LNCAP (cell line): ENCODE data around the gene IFNAR1.

Source experiments
- TF ChIP-seq, protein P1 (sequence below): fragments of 450-650 bp; IDR thresholded peaks from 2 replicates; pipeline ENCODE4 v1.5.1; 2017; ENCODE audit warnings: mild to moderate bottlenecking

IFNAR1 gene

GRCh38 chr21:33374450-33375096 is 49.8 kb downstream of the IFNAR1 start:
- TF ChIP-seq, protein P1, sequence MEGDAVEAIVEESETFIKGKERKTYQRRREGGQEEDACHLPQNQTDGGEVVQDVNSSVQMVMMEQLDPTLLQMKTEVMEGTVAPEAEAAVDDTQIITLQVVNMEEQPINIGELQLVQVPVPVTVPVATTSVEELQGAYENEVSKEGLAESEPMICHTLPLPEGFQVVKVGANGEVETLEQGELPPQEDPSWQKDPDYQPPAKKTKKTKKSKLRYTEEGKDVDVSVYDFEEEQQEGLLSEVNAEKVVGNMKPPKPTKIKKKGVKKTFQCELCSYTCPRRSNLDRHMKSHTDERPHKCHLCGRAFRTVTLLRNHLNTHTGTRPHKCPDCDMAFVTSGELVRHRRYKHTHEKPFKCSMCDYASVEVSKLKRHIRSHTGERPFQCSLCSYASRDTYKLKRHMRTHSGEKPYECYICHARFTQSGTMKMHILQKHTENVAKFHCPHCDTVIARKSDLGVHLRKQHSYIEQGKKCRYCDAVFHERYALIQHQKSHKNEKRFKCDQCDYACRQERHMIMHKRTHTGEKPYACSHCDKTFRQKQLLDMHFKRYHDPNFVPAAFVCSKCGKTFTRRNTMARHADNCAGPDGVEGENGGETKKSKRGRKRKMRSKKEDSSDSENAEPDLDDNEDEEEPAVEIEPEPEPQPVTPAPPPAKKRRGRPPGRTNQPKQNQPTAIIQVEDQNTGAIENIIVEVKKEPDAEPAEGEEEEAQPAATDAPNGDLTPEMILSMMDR = peak; percentile 67

DNA sequence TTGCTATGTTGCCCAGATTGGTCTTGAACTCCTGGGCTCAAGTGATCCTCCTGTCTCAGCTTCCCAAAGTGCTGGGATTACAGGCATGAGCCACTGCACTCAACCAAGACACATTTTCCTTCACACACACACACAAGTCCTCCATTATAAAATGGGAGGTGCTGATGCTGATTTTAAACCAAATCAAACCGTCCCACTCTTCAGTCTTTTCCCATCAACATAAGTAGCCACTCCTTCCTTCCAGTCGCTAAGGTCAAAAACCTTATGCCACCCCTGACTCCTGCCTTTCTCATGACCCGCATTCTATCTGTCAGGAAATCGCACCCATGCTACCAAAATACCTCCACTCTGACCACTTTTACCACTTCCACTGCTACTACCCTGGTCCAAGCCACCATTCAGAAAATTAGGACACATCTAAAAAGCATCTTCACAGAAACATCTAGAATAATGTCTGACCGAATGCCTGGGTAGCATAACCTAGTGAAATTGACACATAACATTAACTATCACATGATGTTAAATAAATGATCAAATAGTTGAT is 50.4 kb downstream of the IFNAR1 start:
- TF ChIP-seq, protein P1 = no peak

GRCh38 chr21:33377221-33377920 is 52.6 kb downstream of the IFNAR1 start:
- TF ChIP-seq, protein P1 = no peak

DNA sequence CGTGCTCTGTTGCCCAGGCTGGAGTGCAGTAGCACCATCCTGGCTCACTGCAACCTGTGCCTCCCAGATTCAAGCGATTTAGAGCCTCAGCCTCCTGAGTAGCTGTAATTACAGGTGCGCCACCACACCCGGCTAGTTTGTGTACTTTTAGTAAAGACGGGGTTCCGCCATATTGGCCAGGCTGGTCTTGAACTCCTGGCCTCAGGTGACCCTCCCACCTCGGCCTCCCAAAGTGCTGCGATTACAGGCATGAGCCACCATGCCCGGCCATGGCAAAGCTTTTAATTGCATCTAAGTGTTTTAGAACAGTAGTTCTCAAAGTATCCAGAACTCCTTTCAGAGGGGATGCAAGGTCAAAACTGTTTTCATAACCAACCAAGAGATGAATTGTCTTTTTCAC is 53.3 kb downstream of the IFNAR1 start:
- TF ChIP-seq, protein P1 = no peak

GRCh38 chr21:33380483-33380998 is 55.8 kb downstream of the IFNAR1 start:
- TF ChIP-seq, protein P1 = no peak

DNA sequence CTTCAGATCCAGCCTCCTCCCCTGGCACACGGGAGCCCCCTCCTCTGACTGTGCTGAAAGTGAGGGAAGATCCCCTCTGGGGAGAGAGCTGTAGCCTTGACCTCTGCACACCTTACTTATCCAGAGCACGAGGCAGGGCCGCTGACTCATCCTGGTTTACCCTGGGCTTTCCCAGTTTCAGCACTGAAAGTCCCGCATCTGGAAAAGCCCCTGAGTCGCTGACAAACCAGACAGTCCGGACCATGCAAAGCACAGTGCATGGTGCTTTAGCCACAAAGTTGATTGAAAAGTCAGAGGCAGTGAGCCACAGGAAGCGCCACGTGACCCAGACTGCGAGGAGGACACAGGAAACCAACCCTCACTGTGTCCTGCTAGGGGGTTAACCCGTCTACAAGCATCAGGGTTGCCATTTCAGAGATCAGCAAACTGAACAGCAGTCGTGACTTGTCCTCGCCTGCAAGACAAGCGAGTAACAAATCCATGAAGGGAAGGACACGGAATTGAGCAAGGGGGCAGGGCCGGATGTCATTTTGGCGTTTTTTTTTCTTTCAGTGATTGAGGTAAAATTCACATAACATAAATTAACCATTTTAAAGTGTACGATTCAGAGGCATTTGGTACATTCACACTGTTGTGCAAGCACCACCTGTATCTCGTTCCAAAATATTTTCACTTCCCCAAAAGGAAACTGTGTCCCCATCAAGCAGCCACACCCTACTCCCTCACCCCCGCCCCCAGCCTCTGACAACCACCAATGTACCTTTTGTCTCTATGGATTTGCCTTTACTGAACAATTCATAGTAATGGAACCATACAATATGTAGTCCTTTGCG is 58.5 kb downstream of the IFNAR1 start:
- TF ChIP-seq, protein P1 = no peak

GRCh38 chr21:33384841-33385331 is 60.1 kb downstream of the IFNAR1 start:
- TF ChIP-seq, protein P1 = no peak
